Fibroblast of lung (primary cell): ENCODE measurements around the gene SPATS2L. TPM values are rescaled to one million over a fixed set of nuclear protein-coding genes. Genes with fewer than 3 reads are reported as not detected.
A peak's percentile ranks its signal among the peaks of the same experiment; 100 is the strongest.

Experiments
- DNase-seq, 2 donors: peaks; one replicate each; pipeline versions ENCODE4 v3.0.0 to v3.0.0-alpha.2; 2010; ENCODE audit warnings: low read depth in 2 of 2
- H2AFZ ChIP-seq: 2 replicates; pipeline ENCODE4 v1.5.1; 2012; ENCODE audit warnings: low read length, control low read depth, inconsistent platforms
- H3K27ac ChIP-seq: 2 replicates; pipeline ENCODE4 v1.5.1; 2011; ENCODE audit warnings: low read length, control low read depth; ENCODE audit not compliant: insufficient read depth
- H3K27me3 ChIP-seq: 2 replicates; pipeline ENCODE4 v1.5.1; 2011; ENCODE audit warnings: mild to moderate bottlenecking, low read length; ENCODE audit not compliant: control insufficient read depth, insufficient read depth
- H3K36me3 ChIP-seq: 2 replicates; pipeline ENCODE4 v1.5.1; 2011; ENCODE audit warnings: low read length; ENCODE audit not compliant: control insufficient read depth, insufficient read depth
- H3K4me1 ChIP-seq: 2 replicates; pipeline ENCODE4 v1.5.1; 2011; ENCODE audit warnings: low read length; ENCODE audit not compliant: control insufficient read depth, insufficient read depth; ENCODE audit errors: extremely low read depth
- H3K4me2 ChIP-seq: 2 replicates; pipeline ENCODE4 v1.5.1; 2011; ENCODE audit warnings: low read length, control low read depth; ENCODE audit not compliant: insufficient read depth; ENCODE audit errors: extremely low read depth
- H3K4me3 ChIP-seq, 4 experiments: fragments of 200-600 bp in 1 of 4; sonication (generic) in 1 of 4; replicated peaks in 1 of 4; 2 replicates each; pipeline ENCODE4 v1.5.1; 2011 to 2016; ENCODE audit warnings: low read length in 4 of 4, low read depth in 3 of 4, mild to moderate bottlenecking in 3 of 4, control low read depth in 2 of 4, inconsistent platforms in 1 of 4, mixed read lengths in 1 of 4; ENCODE audit not compliant: insufficient read depth in 1 of 4; ENCODE audit errors: control extremely low read depth in 1 of 4
- H3K79me2 ChIP-seq: 2 replicates; pipeline ENCODE4 v1.5.1; 2012; ENCODE audit warnings: mild to moderate bottlenecking, low read length, inconsistent platforms; ENCODE audit not compliant: control insufficient read depth, insufficient read depth
- H3K9ac ChIP-seq: 2 replicates; pipeline ENCODE4 v1.5.1; 2011; ENCODE audit warnings: mild to moderate bottlenecking, low read length, control low read depth; ENCODE audit not compliant: insufficient read depth
- H3K9me3 ChIP-seq: 2 replicates; pipeline ENCODE4 v1.5.1; 2012; ENCODE audit warnings: low read depth, low read length; ENCODE audit not compliant: control insufficient read depth, insufficient read depth
- H4K20me1 ChIP-seq: 2 replicates; pipeline ENCODE4 v1.5.1; 2011; ENCODE audit warnings: low read length; ENCODE audit not compliant: control insufficient read depth, insufficient read depth; ENCODE audit errors: extremely low read depth
- CTCF ChIP-seq, 2 donors: IDR thresholded peaks in 1 of 2; conservative IDR thresholded peaks in 1 of 2; 1 replicate in 1 of 2; 2 replicates in 1 of 2; pipeline ENCODE4 v1.5.1; 2011 to 2012; ENCODE audit warnings: low read length in 2 of 2, control low read depth in 1 of 2, inconsistent platforms in 1 of 2, low read depth in 1 of 2, mild to moderate bottlenecking in 1 of 2
- EZH2 ChIP-seq: IDR thresholded peaks from 2 replicates; pipeline ENCODE4 v1.5.1; 2012; ENCODE audit warnings: low read length, control low read depth, mild to moderate bottlenecking; ENCODE audit errors: missing control alignments
- polyA plus RNA-seq, 2 donors: library from polyadenylated mRNA; depleted of rRNA in 1 of 2; stranded (reverse) in 1 of 2; unstranded in 1 of 2; fragments of >200 nt; gene quantifications; 2 replicates each; pipeline ENCODE4 v1.2.1, GENCODE V29; 2011 to 2012; ENCODE audit warnings: missing spikeins in 1 of 2
- total RNA-seq: library from RNA; depleted of rRNA; stranded (reverse); fragments of >200 nt; gene quantifications from 2 replicates; pipeline ENCODE4 v1.2.1, GENCODE V29; 2014

The SPATS2L gene
- total and polyA plus RNA-seq, 2 donors (not counting 1 experiment from before 2014, with no cell fraction given) = 73.8 to 291 TPM

GRCh38 chr2:200373231-200373630 lies 66.7 kb downstream of the SPATS2L start:
- no peak overlapping the region for H3K27ac ChIP-seq
- peaks cover 16% of the 10 kb centered on the region for H3K4me1 ChIP-seq
- H2AFZ ChIP-seq = no peak overlapping the region
- no peak for TF ChIP-seq EZH2
- TF ChIP-seq CTCF (conservative IDR thresholded peaks at IDR 0.05 in 1 of 2, IDR thresholded peaks at IDR 0.05 in 1 of 2; ENCODE audit: low read depth in 1 of 2, low read length in 2 of 2) = no peak
- no peaks in the 10 kb centered on the region for H3K9me3 ChIP-seq
- peak in 1 of 2 donors; percentile 33 for DNase-seq
- H3K4me3 ChIP-seq = no peak overlapping the region
- H3K36me3 ChIP-seq = no peaks in the 10 kb centered on the region
- H3K9ac ChIP-seq = no peak overlapping the region
- H3K4me2 ChIP-seq = no peak overlapping the region
- H3K27me3 ChIP-seq = no peaks in the 10 kb centered on the region
- peaks cover 62% of the 10 kb centered on the region for H3K79me2 ChIP-seq
- no peaks in the 10 kb centered on the region for H4K20me1 ChIP-seq

- Histone ChIP-seq H3K9ac (no peak overlapping the region), H3K4me1 (peaks cover 21% of the 10 kb centered on the region), H3K4me3 (no peak overlapping the region), H3K79me2 (peaks cover 63% of the 10 kb centered on the region), H3K27ac (no peak overlapping the region), H4K20me1 (no peaks in the 10 kb centered on the region), H3K9me3 (no peaks in the 10 kb centered on the region), H2AFZ (no peak overlapping the region), H3K4me2 (no peak overlapping the region), H3K27me3 (no peaks in the 10 kb centered on the region), H3K36me3 (no peaks in the 10 kb centered on the region)
- no peak for DNase-seq
- no peak for TF ChIP-seq CTCF (conservative IDR thresholded peaks at IDR 0.05 in 1 of 2, IDR thresholded peaks at IDR 0.05 in 1 of 2; ENCODE audit: low read depth in 1 of 2, low read length in 2 of 2)
- TF ChIP-seq EZH2 = no peak
These were observed 67.5 kb downstream of the SPATS2L start for GRCh38 chr2:200373973-200374416.

- H3K9me3 ChIP-seq = no peaks in the 10 kb centered on the region
- no peak overlapping the region for H2AFZ ChIP-seq
- H3K36me3 ChIP-seq = no peaks in the 10 kb centered on the region
- H3K9ac ChIP-seq = no peak overlapping the region
- H4K20me1 ChIP-seq = no peaks in the 10 kb centered on the region
- no peak overlapping the region for H3K27ac ChIP-seq
- H3K4me3 ChIP-seq = no peak overlapping the region
- no peak for TF ChIP-seq CTCF (conservative IDR thresholded peaks at IDR 0.05 in 1 of 2, IDR thresholded peaks at IDR 0.05 in 1 of 2; ENCODE audit: low read depth in 1 of 2, low read length in 2 of 2)
- TF ChIP-seq EZH2 = no peak
- H3K79me2 ChIP-seq = peaks cover 70% of the 10 kb centered on the region
- H3K27me3 ChIP-seq = no peaks in the 10 kb centered on the region
- H3K4me2 ChIP-seq = no peak overlapping the region
- no peak for DNase-seq
- H3K4me1 ChIP-seq = peaks cover 40% of the 10 kb centered on the region
These were observed 70.2 kb downstream of the SPATS2L start for GRCh38 chr2:200376513-200377354.
